HG03095 (cell line): ENCODE data around the gene MYBPC1.
"Not testable (repeated sequence)": the region's sequence is repeated elsewhere in the genome, so short reads cannot be mapped to it uniquely, and the experiment has no call there.

Experiments
- ATAC-seq: cut with Tn5 transposase; IDR thresholded peaks from one replicate; pipeline ENCODE4 v1.9.1; 2021; ENCODE audit warnings: moderate library complexity; ENCODE audit not compliant: unreplicated experiment

MYBPC1 gene

DNA sequence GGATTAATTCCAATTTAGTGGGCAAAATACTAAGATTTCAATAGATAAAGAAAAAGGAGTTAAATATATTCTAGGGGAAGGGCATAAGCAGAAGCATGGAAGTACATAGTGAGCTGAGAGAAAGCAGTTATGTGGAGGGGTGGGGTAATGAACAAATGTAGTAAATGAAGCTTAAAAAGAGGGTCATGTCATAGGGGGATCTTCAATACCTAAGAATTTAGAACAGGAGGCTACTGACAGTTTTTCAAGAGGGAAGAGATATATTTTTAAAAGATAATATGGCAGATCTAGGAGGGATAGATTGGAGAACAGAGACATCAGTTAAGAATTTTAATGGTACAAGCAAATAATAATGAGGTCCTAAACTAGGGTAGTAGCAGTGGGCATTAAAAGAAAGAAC, 135.1 kb downstream of the MYBPC1 start:
- no peak for ATAC-seq

DNA sequence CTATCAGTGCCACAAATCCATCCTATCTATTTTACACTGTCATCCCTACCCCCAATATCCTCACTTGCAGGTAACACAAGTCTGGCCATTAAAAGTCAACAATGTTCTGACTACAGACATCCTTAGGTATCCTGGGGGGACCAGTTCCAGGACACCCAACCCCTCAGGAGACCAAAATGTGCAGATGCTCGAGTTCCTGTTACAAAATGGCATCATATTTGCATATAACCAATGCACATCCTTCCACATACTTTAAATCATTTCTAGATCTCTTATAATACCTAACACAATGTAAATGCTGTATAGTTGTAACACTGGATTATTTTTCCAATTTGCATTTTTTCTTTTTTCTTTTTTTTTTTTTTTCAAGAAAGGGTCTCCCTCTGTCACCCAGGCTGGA, 137.5 kb downstream of the MYBPC1 start:
- no peak for ATAC-seq

DNA sequence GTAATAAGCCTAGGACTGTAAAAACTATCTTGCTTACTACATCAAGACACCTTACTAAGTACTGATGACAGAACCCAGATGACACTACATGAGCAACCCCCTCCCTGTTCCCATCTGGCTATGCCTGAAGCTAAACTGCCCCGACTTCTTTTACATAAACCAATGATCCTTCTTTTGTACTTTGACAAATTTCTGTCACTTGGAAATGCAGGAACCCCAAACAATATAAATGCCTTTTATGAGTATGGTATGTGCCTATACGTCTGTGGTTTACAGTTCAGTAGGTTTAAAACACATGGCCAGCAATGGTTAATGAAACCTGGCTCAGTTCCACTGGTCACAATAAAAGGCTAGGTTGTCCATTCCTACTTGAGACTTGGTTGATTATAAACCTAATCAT, 138.4 kb downstream of the MYBPC1 start:
- ATAC-seq: no peak

DNA sequence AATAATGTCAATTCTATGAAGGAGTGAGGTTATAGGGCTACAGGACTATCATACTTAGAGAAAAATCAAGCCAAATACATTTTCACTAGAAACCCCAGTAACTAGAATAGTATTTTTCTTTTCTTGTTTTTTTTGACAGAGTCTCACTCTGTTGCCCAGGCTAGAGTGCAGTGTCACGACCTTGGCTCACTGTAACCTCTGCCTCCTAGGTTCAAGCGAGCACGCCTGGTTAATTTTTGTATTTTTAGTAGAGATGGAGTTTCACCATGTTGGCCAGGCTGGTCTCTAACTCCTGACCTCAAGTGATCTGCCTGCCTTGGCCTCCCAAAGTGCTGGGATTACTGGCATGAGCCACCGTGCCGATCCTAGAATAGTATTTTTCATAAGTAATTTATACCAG, 139.7 kb downstream of the MYBPC1 start:
- ATAC-seq: not testable (repeated sequence)
